NCI-H1048 (cell line): ENCODE measurements around the gene NOA1.
"Not testable (repeated sequence)": the region's sequence is repeated elsewhere in the genome, so short reads cannot be mapped to it uniquely, and the experiment has no call there.

Source experiments
- DNase-seq: peaks from one replicate; lab custom pipeline; 2025; lab: John Stamatoyannopoulos, UW

NOA1 gene

GRCh38 chr4:56958111-56958517, 19.3 kb downstream of the NOA1 start:
- no peak for DNase-seq

GRCh38 chr4:56953680-56954520, 23.5 kb downstream of the NOA1 start:
- no peak for DNase-seq

GRCh38 chr4:56941403-56941802, 36.0 kb downstream of the NOA1 start:
- DNase-seq = no peak

- no peak for DNase-seq
Measured at GRCh38 chr4:56940971-56941370, 36.4 kb downstream of the NOA1 start.

- no peak for DNase-seq
Measured at GRCh38 chr4:56940403-56940802, 37.0 kb downstream of the NOA1 start.

- DNase-seq = not testable (repeated sequence)
Measured at GRCh38 chr4:56939826-56940225, 37.6 kb downstream of the NOA1 start.

DNA sequence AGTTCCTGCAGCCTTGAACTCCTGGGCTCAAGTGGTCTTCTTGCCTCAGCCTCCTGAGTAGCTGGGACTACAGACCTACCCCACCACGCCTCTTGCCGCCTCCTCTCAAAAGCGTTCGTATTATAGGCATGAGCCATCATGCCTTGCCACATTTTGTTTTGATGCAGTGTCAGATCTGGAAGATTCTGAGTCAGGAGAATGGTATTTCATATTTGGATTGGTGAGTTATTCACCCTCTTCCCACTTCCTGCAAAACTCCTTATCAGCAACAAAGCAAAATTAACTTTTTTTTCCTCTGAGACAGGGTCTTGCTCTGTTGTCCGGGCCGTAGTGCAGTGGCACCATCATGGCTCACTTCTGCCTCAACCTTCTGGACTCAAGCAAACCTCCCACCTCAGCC, 40.1 kb downstream of the NOA1 start:
- no peak for DNase-seq

GRCh38 chr4:56931924-56932323, 45.5 kb downstream of the NOA1 start:
- no peak for DNase-seq

- DNase-seq = no peak
Measured at GRCh38 chr4:56930638-56931037, 46.8 kb downstream of the NOA1 start.

- no peak for DNase-seq
Measured at GRCh38 chr4:56927196-56927595, 50.2 kb downstream of the NOA1 start.

GRCh38 chr4:56914977-56915376, 62.4 kb downstream of the NOA1 start:
- DNase-seq = not testable (repeated sequence)

GRCh38 chr4:56914336-56914735, 63.1 kb downstream of the NOA1 start:
- no peak for DNase-seq
